NCI-H2107 (cell line): ENCODE results near the gene POLR3E.
A peak's percentile ranks its signal among the peaks of the same experiment; 100 is the strongest.
"Not testable (repeated sequence)": the region's sequence is repeated elsewhere in the genome, so short reads cannot be mapped to it uniquely, and the experiment has no call there.

ENCODE experiments used
- DNase-seq: peaks from one replicate; lab custom pipeline; 2025; lab: John Stamatoyannopoulos, UW

The POLR3E gene

GRCh38 chr16:22292320-22292719, 4.9 kb upstream of the POLR3E start:
- no peak for DNase-seq

- DNase-seq = no peak
These were observed 3.8 kb upstream of the POLR3E start for GRCh38 chr16:22293137-22294106.

- no peak for DNase-seq
These were observed 740 bp upstream of the POLR3E start for GRCh38 chr16:22296225-22297113.

GRCh38 chr16:22297871-22298733, 893 bp downstream of the POLR3E start:
- peak; percentile 72 for DNase-seq

- no peak for DNase-seq
These were observed 1.8 kb downstream of the POLR3E start for GRCh38 chr16:22299036-22299435.

- no peak for DNase-seq
These were observed 3.3 kb downstream of the POLR3E start for GRCh38 chr16:22300427-22301071.

GRCh38 chr16:22301423-22301822, 4.2 kb downstream of the POLR3E start:
- DNase-seq = not testable (repeated sequence)

GRCh38 chr16:22302776-22303363, 5.7 kb downstream of the POLR3E start:
- DNase-seq = no peak

GRCh38 chr16:22304411-22304810, 7.2 kb downstream of the POLR3E start:
- no peak for DNase-seq

- no peak for DNase-seq
These were observed 9.6 kb downstream of the POLR3E start for GRCh38 chr16:22306788-22307187.

GRCh38 chr16:22307838-22308237, 10.6 kb downstream of the POLR3E start:
- no peak for DNase-seq

- no peak for DNase-seq
These were observed 11.8 kb downstream of the POLR3E start for GRCh38 chr16:22308824-22309520.

- DNase-seq = no peak
These were observed 14.3 kb downstream of the POLR3E start for GRCh38 chr16:22311520-22311919.

- DNase-seq = no peak
These were observed 15.9 kb downstream of the POLR3E start for GRCh38 chr16:22312897-22313781.

- DNase-seq = no peak
These were observed 16.8 kb downstream of the POLR3E start for GRCh38 chr16:22313876-22314470.

GRCh38 chr16:22314661-22315626, 17.7 kb downstream of the POLR3E start:
- DNase-seq = no peak

GRCh38 chr16:22315979-22316378, 18.8 kb downstream of the POLR3E start:
- DNase-seq = no peak

- no peak for DNase-seq
These were observed 19.2 kb downstream of the POLR3E start for GRCh38 chr16:22316411-22316811.
